SKM-1 treated with dmso at 0.1 percent for 144 hours (cell line): ENCODE measurements around the gene ADI1.

Experiments used
- DNase-seq: peaks from one replicate; lab custom pipeline; 2025; ENCODE audit not compliant: unreplicated experiment; lab: John Stamatoyannopoulos, UW

Gene ADI1

GRCh38 chr2:3481736-3482362 is 37.5 kb downstream of the ADI1 start:
- DNase-seq = no peak

GRCh38 chr2:3481011-3481400 is 38.3 kb downstream of the ADI1 start:
- no peak for DNase-seq

GRCh38 chr2:3480352-3481010 is 38.9 kb downstream of the ADI1 start:
- no peak for DNase-seq

GRCh38 chr2:3479430-3480320 is 39.7 kb downstream of the ADI1 start:
- DNase-seq = no peak

- DNase-seq = no peak
Measured at GRCh38 chr2:3478846-3479385, 40.4 kb downstream of the ADI1 start.

- no peak for DNase-seq
Measured at GRCh38 chr2:3476985-3477327, 42.4 kb downstream of the ADI1 start.

GRCh38 chr2:3476321-3476984 is 42.9 kb downstream of the ADI1 start:
- DNase-seq = no peak

- DNase-seq = no peak
Measured at GRCh38 chr2:3475771-3476170, 43.6 kb downstream of the ADI1 start.

- no peak for DNase-seq
Measured at GRCh38 chr2:3472966-3473365, 46.4 kb downstream of the ADI1 start.

GRCh38 chr2:3472296-3472695 is 47.0 kb downstream of the ADI1 start:
- DNase-seq = no peak

GRCh38 chr2:3470856-3471737 is 48.2 kb downstream of the ADI1 start:
- no peak for DNase-seq

- DNase-seq = no peak
Measured at GRCh38 chr2:3470166-3470651, 49.1 kb downstream of the ADI1 start.

- no peak for DNase-seq
Measured at GRCh38 chr2:3469486-3469885, 49.8 kb downstream of the ADI1 start.

GRCh38 chr2:3468296-3468988 is 50.9 kb downstream of the ADI1 start:
- no peak for DNase-seq

- no peak for DNase-seq
Measured at GRCh38 chr2:3467654-3468053, 51.7 kb downstream of the ADI1 start.

- DNase-seq = no peak
Measured at GRCh38 chr2:3466966-3467365, 52.4 kb downstream of the ADI1 start.

- DNase-seq = no peak
Measured at GRCh38 chr2:3466482-3466863, 52.9 kb downstream of the ADI1 start.

GRCh38 chr2:3465844-3466481 is 53.4 kb downstream of the ADI1 start:
- DNase-seq = no peak

GRCh38 chr2:3465328-3465727 is 54.0 kb downstream of the ADI1 start:
- DNase-seq = no peak
